GM15510 (cell line): ENCODE results near the gene MPZL1.

Experiments
- POLR2A ChIP-seq: IDR thresholded peaks from 3 replicates; pipeline ENCODE4 v1.6.1; 2011; ENCODE audit warnings: borderline replicate concordance; ENCODE audit not compliant: insufficient read length; ENCODE audit errors: extremely low read depth

The MPZL1 gene

GRCh38 chr1:167722152-167722869, 529 bp downstream of the MPZL1 start:
- TF ChIP-seq POLR2A = no peak

GRCh38 chr1:167722870-167723251, 1.1 kb downstream of the MPZL1 start:
- TF ChIP-seq POLR2A = no peak

GRCh38 chr1:167723707-167724323, 2.0 kb downstream of the MPZL1 start:
- no peak for TF ChIP-seq POLR2A

GRCh38 chr1:167726008-167726407, 4.2 kb downstream of the MPZL1 start:
- no peak for TF ChIP-seq POLR2A

- no peak for TF ChIP-seq POLR2A
Measured at GRCh38 chr1:167728818-167729410, 7.1 kb downstream of the MPZL1 start.

- no peak for TF ChIP-seq POLR2A
Measured at GRCh38 chr1:167734227-167734626, 12.4 kb downstream of the MPZL1 start.

- TF ChIP-seq POLR2A = no peak
Measured at GRCh38 chr1:167734841-167735240, 13.1 kb downstream of the MPZL1 start.

- no peak for TF ChIP-seq POLR2A
Measured at GRCh38 chr1:167737169-167737568, 15.4 kb downstream of the MPZL1 start.

GRCh38 chr1:167738158-167738557, 16.4 kb downstream of the MPZL1 start:
- no peak for TF ChIP-seq POLR2A

- no peak for TF ChIP-seq POLR2A
Measured at GRCh38 chr1:167739752-167740151, 18.0 kb downstream of the MPZL1 start.

- no peak for TF ChIP-seq POLR2A
Measured at GRCh38 chr1:167744901-167745300, 23.1 kb downstream of the MPZL1 start.

GRCh38 chr1:167746013-167746672, 24.4 kb downstream of the MPZL1 start:
- no peak for TF ChIP-seq POLR2A

- TF ChIP-seq POLR2A = no peak
Measured at GRCh38 chr1:167746988-167747655, 25.3 kb downstream of the MPZL1 start.

- no peak for TF ChIP-seq POLR2A
Measured at GRCh38 chr1:167747988-167748387, 26.2 kb downstream of the MPZL1 start.

GRCh38 chr1:167748906-167749305, 27.1 kb downstream of the MPZL1 start:
- no peak for TF ChIP-seq POLR2A
